ENCODE data around the gene CGB7.

GRCh38 chr19:49058562-49058961, 1.0 kb upstream of the CGB7 start:
- TF ChIP-seq CTCF (IDR thresholded peaks at IDR 0.05), result no peak
- TF ChIP-seq POLR2A (IDR thresholded peaks at IDR 0.05), result no peak

Measured in esophagus squamous epithelium (tissue), 4 donors.